HUES48 (cell line): ENCODE measurements around the gene PDCL3.
A peak's percentile ranks its signal among the peaks of the same experiment; 100 is the strongest.

ENCODE experiments used
- H3K27ac ChIP-seq: one replicate; pipeline ENCODE4 v1.7.0; 2013; ENCODE audit warnings: low read depth, low read length, inconsistent platforms
- H3K27me3 ChIP-seq: 2 replicates; pipeline ENCODE4 v1.6.1; 2013; ENCODE audit warnings: mild to moderate bottlenecking, low read length; ENCODE audit not compliant: control insufficient read depth, insufficient read depth
- H3K36me3 ChIP-seq: 2 replicates; pipeline ENCODE4 v1.6.1; 2013; ENCODE audit warnings: low read length; ENCODE audit not compliant: control insufficient read depth, insufficient read depth
- H3K4me1 ChIP-seq: 2 replicates; pipeline ENCODE4 v1.6.1; 2013; ENCODE audit warnings: mild to moderate bottlenecking, low read length; ENCODE audit not compliant: control insufficient read depth, insufficient read depth
- H3K4me3 ChIP-seq: 2 replicates; pipeline ENCODE4 v1.5.1; 2013; ENCODE audit warnings: mild to moderate bottlenecking, low read depth, low read length
- H3K9ac ChIP-seq: 2 replicates; pipeline ENCODE4 v1.6.1; 2013; ENCODE audit warnings: mild to moderate bottlenecking, low read depth, low read length, moderate library complexity
- H3K9me3 ChIP-seq: 2 replicates; pipeline ENCODE4 v1.6.1; 2013; ENCODE audit warnings: low read length; ENCODE audit not compliant: control insufficient read depth, insufficient read depth

The PDCL3 gene

GRCh38 chr2:100562613-100563406 is at the start of gene PDCL3:
PDCL3 (plus strand) TSS chr2:100562993; CDS start chr2:100563068, 75 bp downstream.
- peak within 1 kb of the TSS; percentile 95 for H3K9ac ChIP-seq
- no peaks in the 10 kb centered on the region for H3K9me3 ChIP-seq
- peak within 1 kb of the TSS; percentile 98 for H3K27ac ChIP-seq
- H3K36me3 ChIP-seq, result peaks cover 17% of the 10 kb centered on the region
- H3K4me1 ChIP-seq, result peaks cover 9% of the 10 kb centered on the region
- H3K27me3 ChIP-seq, result no peaks in the 10 kb centered on the region
- peak within 1 kb of the TSS; percentile 98 for H3K4me3 ChIP-seq

GRCh38 chr2:100513650-100514049 is 49.1 kb upstream of the PDCL3 start:
- H3K9ac ChIP-seq, result no peak overlapping the region
- H3K27me3 ChIP-seq, result no peaks in the 10 kb centered on the region
- no peaks in the 10 kb centered on the region for H3K36me3 ChIP-seq
- no peaks in the 10 kb centered on the region for H3K4me1 ChIP-seq
- H3K9me3 ChIP-seq, result no peaks in the 10 kb centered on the region
- no peak overlapping the region for H3K4me3 ChIP-seq
- H3K27ac ChIP-seq, result no peak overlapping the region

GRCh38 chr2:100517556-100517955 is 45.2 kb upstream of the PDCL3 start:
- no peaks in the 10 kb centered on the region for H3K36me3 ChIP-seq
- H3K4me1 ChIP-seq, result no peaks in the 10 kb centered on the region

DNA sequence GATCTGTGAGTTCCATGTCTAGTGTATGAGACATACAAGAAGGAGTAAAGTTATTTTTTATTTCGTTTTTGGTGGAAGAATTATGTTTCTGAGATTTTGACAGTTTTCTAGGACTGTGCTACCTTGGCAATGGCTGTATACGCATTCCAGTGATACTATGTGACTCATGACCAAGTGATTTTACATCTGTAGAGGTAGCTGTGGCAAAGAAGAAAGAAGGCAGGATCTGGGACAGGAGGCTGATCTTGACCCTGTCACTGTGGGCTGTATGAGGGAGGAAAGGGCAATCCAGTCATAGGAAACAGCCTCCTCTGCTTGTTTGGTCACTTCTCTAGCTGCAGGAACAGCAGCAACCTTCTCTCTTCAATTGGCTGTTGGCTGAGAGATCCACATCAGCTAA is 44.0 kb upstream of the PDCL3 start:
- Histone ChIP-seq H3K36me3 (no peaks in the 10 kb centered on the region), H3K27ac (no peak overlapping the region), H3K9me3 (no peaks in the 10 kb centered on the region), H3K4me1 (no peaks in the 10 kb centered on the region), H3K27me3 (no peaks in the 10 kb centered on the region), H3K4me3 (no peak overlapping the region), H3K9ac (no peak overlapping the region)

More at GRCh38 chr2:100517556-100517955, 45.2 kb upstream of the PDCL3 start:
- no peaks in the 10 kb centered on the region for H3K27me3 ChIP-seq
- no peaks in the 10 kb centered on the region for H3K9me3 ChIP-seq
- H3K9ac ChIP-seq, result no peak overlapping the region
- no peak overlapping the region for H3K27ac ChIP-seq
- H3K4me3 ChIP-seq, result no peak overlapping the region

DNA sequence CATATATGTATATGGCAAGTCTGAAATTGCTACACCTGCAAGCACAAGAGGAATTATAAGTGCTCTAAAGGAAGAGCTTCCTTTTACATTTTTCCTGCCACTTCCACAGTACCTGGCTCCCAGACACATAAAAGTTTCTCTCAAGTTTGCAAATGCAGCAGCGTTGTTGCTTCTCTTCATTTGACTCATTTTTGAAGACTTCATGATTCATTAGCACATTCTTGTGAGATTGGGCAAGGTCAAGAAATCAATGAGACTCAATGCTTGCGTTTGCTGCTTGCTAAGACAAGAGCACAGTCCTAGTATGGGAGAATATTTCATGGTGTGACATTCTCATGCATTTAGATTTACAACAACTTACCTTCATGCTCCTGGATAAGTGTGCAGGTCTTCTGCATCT is 42.6 kb upstream of the PDCL3 start:
- no peaks in the 10 kb centered on the region for H3K36me3 ChIP-seq
- no peaks in the 10 kb centered on the region for H3K27me3 ChIP-seq

GRCh38 chr2:100522430-100522829 is 40.4 kb upstream of the PDCL3 start:
- no peaks in the 10 kb centered on the region for H3K36me3 ChIP-seq
- no peak overlapping the region for H3K9ac ChIP-seq
- H3K4me1 ChIP-seq, result no peaks in the 10 kb centered on the region
- no peak overlapping the region for H3K27ac ChIP-seq
- no peaks in the 10 kb centered on the region for H3K27me3 ChIP-seq
- H3K9me3 ChIP-seq, result no peaks in the 10 kb centered on the region
- no peak overlapping the region for H3K4me3 ChIP-seq

More for the DNA sequence above, 42.6 kb upstream of the PDCL3 start:
- no peak overlapping the region for H3K27ac ChIP-seq
- no peak overlapping the region for H3K4me3 ChIP-seq
- no peaks in the 10 kb centered on the region for H3K4me1 ChIP-seq
- H3K9me3 ChIP-seq, result no peaks in the 10 kb centered on the region
- H3K9ac ChIP-seq, result no peak overlapping the region

DNA sequence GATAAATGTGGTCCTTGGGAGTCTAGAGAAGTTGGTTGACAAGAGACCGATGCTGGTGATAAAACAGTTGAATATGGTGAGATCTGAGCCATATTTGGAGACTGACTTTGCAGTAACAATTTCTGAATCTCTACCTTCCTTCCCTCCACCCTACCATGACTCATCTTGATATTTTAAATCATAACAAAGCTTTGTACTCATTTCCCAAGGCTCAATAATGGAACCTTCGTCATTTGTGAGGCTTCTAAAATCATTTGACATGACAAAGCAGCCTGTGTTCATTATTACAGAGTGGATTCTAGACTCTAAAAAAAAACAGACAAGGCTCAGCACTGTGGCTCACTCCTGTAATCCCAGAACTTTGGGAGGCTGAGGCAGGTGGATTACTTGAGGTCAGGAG is 38.5 kb upstream of the PDCL3 start:
- no peaks in the 10 kb centered on the region for H3K4me1 ChIP-seq
- no peaks in the 10 kb centered on the region for H3K36me3 ChIP-seq
- no peak overlapping the region for H3K4me3 ChIP-seq
- H3K27ac ChIP-seq, result no peak overlapping the region
- H3K9ac ChIP-seq, result no peak overlapping the region
- H3K27me3 ChIP-seq, result no peaks in the 10 kb centered on the region
- H3K9me3 ChIP-seq, result no peaks in the 10 kb centered on the region

DNA sequence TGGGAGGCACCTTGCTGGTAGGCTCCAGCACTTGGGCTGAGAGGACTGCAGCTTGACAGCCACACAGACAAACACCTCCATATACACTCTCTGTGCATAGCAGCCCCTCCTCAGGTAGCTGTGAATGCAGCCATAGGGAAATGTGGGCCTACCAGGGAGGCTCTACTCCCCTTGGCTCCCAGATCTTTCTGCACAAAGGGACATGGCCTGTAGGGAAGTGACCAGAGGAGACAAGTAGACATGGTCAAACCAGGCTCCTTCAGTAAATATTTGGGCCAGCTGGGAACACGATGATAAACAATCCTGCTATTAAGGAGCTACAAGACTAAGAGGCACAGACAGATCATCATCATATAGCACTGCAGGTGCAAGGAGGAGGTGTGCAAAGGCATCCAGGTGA is 35.9 kb upstream of the PDCL3 start:
- Histone ChIP-seq H3K4me3 (no peak overlapping the region), H3K27me3 (no peaks in the 10 kb centered on the region), H3K4me1 (no peaks in the 10 kb centered on the region), H3K36me3 (no peaks in the 10 kb centered on the region), H3K9ac (no peak overlapping the region), H3K27ac (no peak overlapping the region), H3K9me3 (no peaks in the 10 kb centered on the region)

DNA sequence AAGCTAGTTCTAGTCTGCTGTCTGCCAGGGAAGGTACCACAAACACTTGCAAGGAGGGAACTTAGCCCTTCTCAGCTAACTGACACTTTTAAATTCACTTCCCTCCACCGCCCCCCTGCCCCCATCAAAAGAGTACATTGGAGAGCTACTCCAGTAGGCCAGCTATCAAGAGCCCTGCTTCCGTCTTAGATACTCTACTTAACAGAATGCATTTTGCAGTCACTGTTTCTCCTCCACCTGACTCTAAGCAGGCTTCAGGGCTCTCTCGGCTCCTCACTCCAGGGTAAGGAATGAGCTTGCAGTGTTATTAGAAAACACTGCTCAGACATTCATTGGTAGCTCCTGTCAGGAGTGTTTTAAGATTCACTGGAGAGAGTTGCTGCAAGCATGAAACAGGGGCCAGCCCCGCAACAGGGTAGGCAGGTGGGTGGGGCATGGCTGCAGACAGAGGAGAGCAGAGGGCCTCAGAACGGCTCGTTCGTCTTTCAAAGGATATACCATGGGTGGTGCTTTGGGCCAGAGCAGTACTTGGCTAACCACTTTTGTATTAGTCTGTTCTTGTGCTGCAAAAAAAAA is 35.3 kb upstream of the PDCL3 start:
- no peak overlapping the region for H3K27ac ChIP-seq
- H3K36me3 ChIP-seq, result no peaks in the 10 kb centered on the region
- no peak overlapping the region for H3K9ac ChIP-seq
- H3K4me3 ChIP-seq, result no peak overlapping the region
- H3K4me1 ChIP-seq, result no peaks in the 10 kb centered on the region
- no peaks in the 10 kb centered on the region for H3K9me3 ChIP-seq
- H3K27me3 ChIP-seq, result no peaks in the 10 kb centered on the region

GRCh38 chr2:100529176-100529575 is 33.6 kb upstream of the PDCL3 start:
- Histone ChIP-seq H3K4me1 (no peaks in the 10 kb centered on the region), H3K4me3 (no peak overlapping the region), H3K36me3 (no peaks in the 10 kb centered on the region), H3K9me3 (no peaks in the 10 kb centered on the region), H3K9ac (no peak overlapping the region), H3K27me3 (no peaks in the 10 kb centered on the region), H3K27ac (no peak overlapping the region)

DNA sequence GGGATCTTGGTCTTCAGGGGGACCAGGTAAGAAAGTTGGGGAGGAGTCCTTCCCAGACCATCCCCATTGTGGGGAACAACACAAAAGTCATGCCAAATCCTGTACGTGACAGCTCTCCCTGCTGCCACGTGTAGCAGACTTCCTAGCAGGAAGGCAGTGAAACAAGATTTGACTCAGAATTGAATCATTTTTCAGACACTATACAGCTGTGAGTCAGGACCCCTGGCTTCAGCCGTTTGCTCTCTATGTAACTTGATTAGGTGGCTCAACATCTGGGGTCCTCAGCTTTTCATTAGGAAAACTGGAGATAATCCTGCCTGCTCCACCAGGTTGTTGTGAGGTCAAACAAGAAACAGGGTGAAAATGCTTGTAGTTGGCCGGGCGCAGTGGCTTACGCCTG is 32.9 kb upstream of the PDCL3 start:
- Histone ChIP-seq H3K4me3 (no peak overlapping the region), H3K9me3 (no peaks in the 10 kb centered on the region), H3K27ac (no peak overlapping the region), H3K36me3 (no peaks in the 10 kb centered on the region), H3K9ac (no peak overlapping the region), H3K27me3 (no peaks in the 10 kb centered on the region), H3K4me1 (no peaks in the 10 kb centered on the region)
